22Rv1 (cell line): Measurements from ENCODE around the gene GFOD1.

Experiments used
- ZFX ChIP-seq: fragments of 450-650 bp; IDR thresholded peaks from 2 replicates; pipeline ENCODE4 v1.6.1; 2017; ENCODE audit warnings: antibody characterized with exemption, borderline replicate concordance
- TF ChIP-seq, protein P1 (sequence below): fragments of 450-650 bp; IDR thresholded peaks from 2 replicates; pipeline ENCODE4 v1.5.1; 2017; ENCODE audit warnings: mild to moderate bottlenecking

DNA sequence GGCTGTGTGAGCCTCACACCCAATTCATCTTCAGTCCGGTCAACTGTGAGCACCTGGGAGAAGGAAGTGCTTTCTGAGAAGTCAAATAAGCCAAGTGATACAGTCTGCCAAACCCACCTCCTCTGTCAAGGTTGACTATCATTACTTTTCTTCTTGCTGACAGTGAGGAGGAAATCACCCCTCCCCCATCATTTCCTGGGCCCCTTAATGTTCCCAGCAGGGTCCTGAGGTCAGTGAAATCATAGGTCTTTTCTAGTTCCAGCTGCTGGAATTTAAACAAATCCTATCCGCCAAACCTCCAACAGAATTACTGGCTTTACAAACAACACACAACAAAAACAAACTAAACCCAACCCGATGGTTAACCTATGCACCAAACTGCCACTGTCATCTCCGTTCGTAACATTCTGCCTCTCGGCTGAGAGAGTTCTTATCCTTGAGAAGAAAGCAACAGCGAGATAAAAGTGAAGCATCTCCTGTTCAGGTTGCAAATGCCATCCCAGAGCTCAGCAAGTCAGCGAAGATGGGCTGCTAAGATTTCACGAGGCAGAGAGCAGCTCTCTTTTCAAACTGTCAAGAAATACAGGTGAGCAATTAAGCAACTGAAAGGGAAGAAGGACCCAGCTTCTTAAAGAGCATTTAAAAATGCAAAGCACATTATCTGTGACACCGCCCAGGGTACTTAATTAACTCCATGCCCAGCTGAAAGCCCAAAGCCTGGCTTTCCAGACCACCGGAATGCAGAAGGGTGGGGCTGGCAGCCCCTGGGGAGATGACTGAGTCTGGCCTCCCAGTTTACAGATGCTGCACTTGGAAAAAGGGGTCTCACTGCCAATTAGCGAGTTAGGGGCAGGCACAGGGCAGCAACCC, 24.7 kb downstream of the GFOD1 start:
- TF ChIP-seq, protein P1, sequence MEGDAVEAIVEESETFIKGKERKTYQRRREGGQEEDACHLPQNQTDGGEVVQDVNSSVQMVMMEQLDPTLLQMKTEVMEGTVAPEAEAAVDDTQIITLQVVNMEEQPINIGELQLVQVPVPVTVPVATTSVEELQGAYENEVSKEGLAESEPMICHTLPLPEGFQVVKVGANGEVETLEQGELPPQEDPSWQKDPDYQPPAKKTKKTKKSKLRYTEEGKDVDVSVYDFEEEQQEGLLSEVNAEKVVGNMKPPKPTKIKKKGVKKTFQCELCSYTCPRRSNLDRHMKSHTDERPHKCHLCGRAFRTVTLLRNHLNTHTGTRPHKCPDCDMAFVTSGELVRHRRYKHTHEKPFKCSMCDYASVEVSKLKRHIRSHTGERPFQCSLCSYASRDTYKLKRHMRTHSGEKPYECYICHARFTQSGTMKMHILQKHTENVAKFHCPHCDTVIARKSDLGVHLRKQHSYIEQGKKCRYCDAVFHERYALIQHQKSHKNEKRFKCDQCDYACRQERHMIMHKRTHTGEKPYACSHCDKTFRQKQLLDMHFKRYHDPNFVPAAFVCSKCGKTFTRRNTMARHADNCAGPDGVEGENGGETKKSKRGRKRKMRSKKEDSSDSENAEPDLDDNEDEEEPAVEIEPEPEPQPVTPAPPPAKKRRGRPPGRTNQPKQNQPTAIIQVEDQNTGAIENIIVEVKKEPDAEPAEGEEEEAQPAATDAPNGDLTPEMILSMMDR, result no peak
- no peak for TF ChIP-seq ZFX
